ENCODE measurements around the gene ACLY.
A peak's percentile ranks its signal among the peaks of the same experiment; 100 is the strongest.

The ACLY gene

GRCh38 chr17:41925991-41926590 is 7.3 kb upstream of the ACLY start:
- H3K4me3 ChIP-seq (ENCODE audit: low read depth, low read length): no peak overlapping the region
- no peak for TF ChIP-seq CTCF (IDR thresholded peaks at IDR 0.05; ENCODE audit: low read depth, low read length)

GRCh38 chr17:41920580-41920955 is 1.8 kb upstream of the ACLY start:
- no peak overlapping the region for H3K4me3 ChIP-seq (ENCODE audit: low read depth, low read length)
- no peak for TF ChIP-seq CTCF (IDR thresholded peaks at IDR 0.05; ENCODE audit: low read depth, low read length)

GRCh38 chr17:41919840-41920579 is 1.3 kb upstream of the ACLY start:
- no peak for TF ChIP-seq CTCF (IDR thresholded peaks at IDR 0.05; ENCODE audit: low read depth, low read length)
- H3K4me3 ChIP-seq (ENCODE audit: low read depth, low read length): no peak overlapping the region

GRCh38 chr17:41919165-41919817 is 540 bp upstream of the ACLY start:
- TF ChIP-seq CTCF (IDR thresholded peaks at IDR 0.05; ENCODE audit: low read depth, low read length): no peak
- peak overlapping the region; percentile 95 for H3K4me3 ChIP-seq (ENCODE audit: low read depth, low read length)

- TF ChIP-seq CTCF (IDR thresholded peaks at IDR 0.05; ENCODE audit: low read depth, low read length): no peak
These were observed 955 bp downstream of the ACLY start for GRCh38 chr17:41917679-41918313.

GRCh38 chr17:41917192-41917591 is 1.6 kb downstream of the ACLY start:
- no peak for TF ChIP-seq CTCF (IDR thresholded peaks at IDR 0.05; ENCODE audit: low read depth, low read length)
- H3K4me3 ChIP-seq (ENCODE audit: low read depth, low read length): peak overlapping the region; percentile 95

More at GRCh38 chr17:41917679-41918313, 955 bp downstream of the ACLY start:
- H3K4me3 ChIP-seq (ENCODE audit: low read depth, low read length): peak overlapping the region; percentile 95
